AG08396 (cell line): ENCODE results near the gene SUPT20HL1.
"Not testable (repeated sequence)": the region's sequence is repeated elsewhere in the genome, so short reads cannot be mapped to it uniquely, and the experiment has no call there.

Source experiments
- DNase-seq: peaks from one replicate; pipeline ENCODE4 v3.0.0; 2012; ENCODE audit warnings: low spot score, mixed read lengths

SUPT20HL1 gene

DNA sequence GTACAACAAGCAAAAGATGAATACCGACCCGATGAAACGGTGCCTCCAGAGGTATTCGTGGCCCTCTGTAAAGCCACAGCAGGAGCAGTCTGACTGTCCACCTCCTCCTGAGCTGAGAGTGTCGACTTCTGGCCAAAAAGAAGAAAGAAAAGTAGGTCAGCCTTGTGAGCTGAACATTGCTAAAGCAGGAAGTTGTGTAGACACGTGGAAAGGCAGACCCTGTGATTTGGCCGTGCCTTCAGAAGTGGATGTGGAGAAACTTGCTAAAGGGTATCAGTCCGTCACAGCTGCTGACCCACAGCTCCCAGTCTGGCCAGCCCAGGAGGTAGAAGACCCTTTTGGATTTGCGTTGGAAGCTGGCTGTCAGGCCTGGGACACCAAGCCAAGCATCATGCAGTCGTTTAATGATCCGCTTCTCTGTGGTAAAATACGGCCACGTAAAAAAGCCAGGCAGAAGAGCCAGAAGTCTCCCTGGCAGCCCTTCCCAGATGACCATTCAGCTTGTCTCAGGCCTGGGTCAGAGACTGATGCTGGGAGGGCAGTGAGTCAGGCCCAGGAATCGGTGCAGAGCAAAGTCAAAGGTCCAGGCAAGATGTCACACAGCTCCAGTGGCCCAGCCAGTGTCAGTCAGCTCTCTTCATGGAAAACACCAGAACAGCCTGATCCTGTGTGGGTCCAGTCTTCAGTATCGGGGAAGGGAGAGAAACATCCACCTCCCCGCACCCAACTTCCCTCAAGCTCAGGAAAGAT lies 3.2 kb downstream of the SUPT20HL1 start:
- not testable (repeated sequence) for DNase-seq

DNA sequence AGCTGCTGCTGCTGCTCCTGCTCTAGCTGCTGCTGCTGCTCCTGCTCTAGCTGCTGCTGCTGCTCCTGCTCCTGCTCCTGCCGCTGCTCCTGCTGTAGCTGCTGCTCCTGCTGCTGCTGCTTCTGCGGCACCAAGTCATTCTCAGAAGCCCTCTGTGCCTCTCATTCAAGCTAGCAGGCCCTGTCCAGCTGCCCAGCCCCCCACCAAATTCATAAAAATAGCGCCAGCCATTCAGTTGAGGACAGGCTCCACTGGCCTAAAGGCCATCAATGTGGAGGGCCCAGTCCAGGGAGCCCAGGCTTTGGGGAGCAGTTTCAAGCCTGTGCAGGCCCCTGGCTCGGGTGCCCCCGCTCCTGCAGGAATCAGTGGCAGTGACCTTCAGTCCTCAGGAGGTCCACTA lies 3.9 kb downstream of the SUPT20HL1 start:
- DNase-seq = no peak

DNA sequence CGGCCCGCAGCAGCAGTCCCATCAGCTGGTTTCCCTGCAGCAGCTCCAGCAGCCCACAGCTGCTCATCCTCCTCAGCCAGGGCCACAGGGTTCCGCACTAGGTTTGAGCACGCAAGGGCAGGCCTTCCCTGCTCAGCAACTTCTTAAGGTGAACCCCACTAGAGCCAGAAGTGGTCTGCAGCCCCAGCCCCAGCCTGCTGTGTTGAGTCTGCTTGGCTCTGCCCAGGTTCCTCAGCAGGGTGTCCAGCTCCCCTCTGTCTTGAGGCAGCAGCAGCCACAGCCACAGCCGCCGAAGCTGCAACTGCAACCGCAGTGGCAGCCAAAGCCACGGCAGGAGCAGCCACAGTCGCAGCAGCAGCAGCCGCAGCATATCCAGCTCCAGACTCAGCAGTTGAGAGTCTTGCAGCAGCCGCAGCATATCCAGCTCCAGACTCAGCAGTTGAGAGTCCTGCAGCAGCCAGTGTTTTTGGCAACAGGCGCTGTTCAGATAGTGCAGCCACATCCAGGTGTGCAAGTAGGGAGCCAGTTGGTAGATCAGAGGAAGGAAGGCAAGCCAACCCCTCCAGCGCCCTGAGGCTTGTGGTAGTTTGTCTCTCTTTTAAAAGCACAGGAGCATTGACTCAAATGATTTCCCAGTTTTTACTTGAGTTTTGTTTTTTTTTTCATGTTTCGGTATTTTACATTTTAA lies 4.6 kb downstream of the SUPT20HL1 start:
- no peak for DNase-seq

DNA sequence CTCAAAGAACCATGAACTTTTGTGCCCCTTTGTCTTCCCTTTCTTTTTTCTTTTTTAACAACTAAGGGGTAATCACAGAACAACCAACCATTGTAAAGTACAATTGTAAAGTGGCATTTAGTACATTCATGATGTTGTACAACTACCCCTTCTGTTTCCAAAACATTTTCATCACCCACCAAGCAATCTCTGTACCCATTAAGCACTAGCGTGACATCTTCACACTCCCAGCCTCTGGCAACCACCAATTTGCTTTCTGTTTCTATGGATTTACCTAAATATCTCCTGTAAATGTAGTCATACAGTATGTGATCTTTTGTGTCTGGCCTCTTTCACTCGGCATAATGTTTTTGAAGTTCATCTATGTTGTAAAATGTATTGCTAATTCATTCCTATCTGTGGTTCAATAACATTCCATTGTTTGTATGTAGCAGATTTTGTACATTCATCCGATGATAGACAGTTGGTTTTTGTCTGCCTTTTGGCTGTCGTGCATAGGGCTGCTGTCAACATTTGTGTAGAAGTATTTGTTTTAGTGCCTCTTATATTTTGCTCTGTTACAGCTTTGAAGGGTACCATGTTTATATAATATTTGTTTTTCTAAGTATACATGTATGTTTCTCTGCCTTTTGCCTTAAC lies 6.4 kb downstream of the SUPT20HL1 start:
- not testable (repeated sequence) for DNase-seq

DNA sequence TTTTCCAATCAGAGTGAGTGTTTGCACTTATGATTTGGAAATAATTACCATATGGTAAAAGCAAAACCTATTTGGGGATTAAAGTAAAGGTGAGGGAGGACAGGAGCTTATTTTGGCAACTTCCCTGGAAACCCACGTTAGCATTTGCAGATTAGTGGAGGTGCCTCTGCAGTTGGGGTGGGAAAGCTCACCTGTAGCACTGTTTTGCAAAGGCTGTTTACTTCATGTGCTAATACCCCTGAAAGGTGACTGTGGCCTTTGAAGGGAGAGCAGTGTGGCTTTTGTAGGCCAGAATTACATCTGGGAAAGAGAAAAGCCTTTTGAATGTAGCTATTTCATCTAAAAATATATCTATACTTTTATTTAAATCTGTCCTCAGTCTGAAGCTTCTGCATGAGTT lies 9.4 kb downstream of the SUPT20HL1 start:
- no peak for DNase-seq

DNA sequence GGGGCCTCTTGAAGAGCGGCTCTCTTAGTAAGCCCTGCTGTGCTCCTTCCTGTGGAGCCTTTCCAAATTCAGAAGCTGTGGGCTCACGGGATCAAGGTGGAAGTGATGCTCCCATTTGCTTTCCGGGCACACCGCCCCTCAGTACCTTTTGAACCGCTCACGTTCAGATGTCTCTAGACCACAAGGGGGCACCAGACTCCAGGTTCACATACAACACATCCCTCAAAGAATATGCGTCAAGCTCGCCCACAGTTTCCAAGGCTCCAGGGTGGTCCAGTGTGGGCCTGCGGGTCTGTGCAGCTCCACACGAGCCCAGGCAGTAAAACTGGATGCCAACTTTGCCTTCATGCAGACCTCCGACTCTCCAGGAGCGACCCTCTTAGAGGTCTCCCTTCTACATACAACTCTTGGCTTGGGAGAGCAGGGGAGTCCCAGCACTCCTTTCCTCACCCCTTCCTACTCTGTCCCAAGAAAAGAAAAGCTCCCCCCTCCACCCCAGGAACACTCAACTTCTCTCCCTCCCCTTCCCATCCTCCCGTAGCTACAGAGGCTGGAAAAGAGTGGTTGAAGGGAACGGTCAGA lies 11.0 kb downstream of the SUPT20HL1 start:
- peak; percentile 67 for DNase-seq

DNA sequence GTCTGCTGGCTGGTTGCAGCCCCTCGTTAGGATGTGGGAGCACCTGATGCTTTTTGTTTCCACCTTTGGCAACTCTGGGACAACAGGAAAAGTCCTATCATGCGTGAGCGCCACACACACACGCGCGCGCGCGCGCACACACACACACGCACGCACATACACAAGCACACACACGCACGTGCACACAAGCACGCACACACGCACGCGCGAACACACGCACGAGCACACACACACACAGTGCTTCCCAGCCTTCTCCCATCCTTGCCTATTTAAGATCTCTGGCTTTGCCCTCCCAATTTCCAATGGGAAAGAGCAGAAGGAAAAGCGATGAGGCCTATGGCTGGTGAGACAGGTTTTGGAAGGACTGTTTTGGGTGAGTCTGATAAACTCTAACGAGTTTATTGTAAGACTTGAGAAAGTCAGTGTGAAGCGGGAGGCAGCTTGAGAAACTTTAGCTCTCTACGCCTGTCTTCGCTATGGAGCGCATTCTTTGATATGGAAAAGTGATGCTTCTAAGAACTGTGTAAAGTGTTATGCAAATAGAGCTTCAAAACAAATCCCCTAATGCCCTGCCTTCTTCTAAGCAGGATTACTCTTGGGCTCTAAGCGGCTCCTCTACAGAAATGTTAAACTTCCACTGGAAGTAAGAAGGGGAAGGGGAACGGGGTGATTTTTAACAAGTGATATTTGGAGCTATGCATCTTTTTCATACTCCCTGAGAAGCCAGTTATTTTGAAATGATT lies 11.8 kb downstream of the SUPT20HL1 start:
- DNase-seq = no peak

DNA sequence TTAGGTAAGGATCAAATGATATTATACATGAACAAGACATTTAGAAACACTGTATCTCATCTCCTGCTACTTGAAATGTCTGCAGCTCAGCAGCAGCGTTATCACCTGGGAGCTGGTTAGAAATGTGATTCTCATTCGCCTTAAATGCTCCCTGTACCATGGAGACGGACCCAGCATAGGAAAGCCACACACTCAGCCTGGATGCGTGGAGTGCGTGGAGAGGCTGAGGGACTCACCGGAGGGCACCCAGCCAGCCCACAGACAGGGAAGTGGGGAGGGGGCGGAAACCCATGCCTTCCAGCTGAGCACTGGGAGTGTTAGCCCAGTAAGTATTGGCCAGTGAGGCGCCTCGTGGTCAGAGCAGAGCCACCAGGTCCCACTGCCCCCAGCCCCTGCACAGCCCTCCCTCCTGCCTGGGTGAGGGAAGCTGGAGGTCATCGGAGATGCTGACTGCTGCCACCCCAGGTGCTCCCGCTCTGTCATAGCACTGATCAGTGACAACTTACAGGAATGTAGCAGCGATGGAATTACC lies 15.2 kb downstream of the SUPT20HL1 start:
- DNase-seq = no peak

DNA sequence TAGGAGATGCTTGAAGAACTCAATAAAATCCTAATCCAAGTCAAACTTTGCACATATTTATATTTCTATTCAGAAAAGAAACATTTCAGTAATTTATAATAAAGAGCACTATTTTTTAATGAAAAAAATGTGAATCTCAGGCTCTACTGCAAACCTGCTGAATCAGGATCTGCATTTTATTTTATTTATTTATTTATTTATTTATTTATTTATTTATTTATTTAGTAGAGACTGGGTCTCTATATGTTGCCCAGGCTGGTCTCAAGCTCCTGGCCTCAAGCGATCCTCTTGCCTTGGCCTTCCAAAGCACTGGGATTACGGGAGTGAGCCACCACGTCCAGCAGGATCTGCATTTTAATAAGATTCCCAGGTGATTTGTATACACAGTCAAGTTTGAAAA lies 16.0 kb downstream of the SUPT20HL1 start:
- no peak for DNase-seq

DNA sequence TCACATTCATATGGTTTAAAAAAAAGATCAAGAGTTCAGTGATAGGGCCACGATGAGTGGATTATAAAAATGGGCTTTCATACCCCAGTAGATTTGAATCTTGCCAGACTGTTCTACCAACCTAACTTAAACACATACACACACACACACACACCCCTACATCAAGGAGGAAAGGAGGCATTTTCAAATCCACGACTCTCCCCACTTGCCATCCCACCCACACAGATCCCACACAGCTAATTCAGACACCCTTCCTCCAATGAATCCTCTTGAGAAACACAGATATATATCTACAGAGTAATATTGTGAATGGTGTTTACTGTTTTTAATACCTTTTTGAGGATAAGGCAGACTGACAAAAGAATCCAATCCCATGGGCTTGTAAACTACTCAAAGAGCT lies 16.8 kb downstream of the SUPT20HL1 start:
- no peak for DNase-seq

DNA sequence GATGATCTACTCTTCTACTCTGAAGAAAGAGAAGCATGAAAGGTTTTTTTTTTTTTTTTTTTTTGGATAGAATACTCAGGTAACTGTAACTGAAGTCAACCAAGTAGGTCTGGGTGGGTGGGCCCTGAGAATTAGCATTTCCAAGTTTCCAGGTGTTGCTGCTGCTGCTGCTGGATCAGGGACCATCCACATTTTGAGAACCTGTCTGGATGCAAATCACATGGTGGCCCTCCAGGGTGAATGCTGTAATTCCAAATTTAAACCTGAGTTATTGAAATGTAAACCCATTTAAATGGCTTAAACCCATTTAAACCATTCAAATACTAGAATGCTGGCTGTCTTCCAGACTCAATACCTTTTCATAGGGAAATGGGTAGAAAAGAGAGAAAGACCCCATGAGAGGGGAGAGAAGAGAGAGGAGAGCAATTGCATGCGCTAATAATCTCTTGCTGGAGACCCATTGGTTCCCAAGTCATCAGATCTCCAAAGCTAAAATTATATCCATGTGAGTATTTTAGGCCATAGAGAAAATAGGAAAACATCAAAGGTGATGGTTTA lies 17.6 kb downstream of the SUPT20HL1 start:
- no peak for DNase-seq

DNA sequence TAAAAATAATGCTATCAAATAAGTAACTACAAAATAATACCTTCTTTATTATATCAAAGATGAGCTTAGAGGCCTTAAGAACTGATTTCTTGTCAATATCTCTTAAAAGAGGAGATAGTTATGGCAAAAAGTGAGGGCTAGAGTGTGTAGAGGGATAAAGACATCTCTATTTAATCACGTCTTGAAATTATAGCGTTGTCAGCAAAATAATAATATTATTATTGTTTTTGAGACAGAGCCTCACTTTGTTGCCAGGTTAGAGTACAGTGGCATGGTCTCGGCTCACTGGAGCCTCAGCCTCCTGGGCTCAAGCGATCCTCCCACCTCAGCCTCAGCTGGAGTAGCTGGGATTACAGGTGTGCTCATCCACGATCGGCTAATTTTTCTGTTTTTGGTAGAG lies 18.3 kb downstream of the SUPT20HL1 start:
- no peak for DNase-seq

DNA sequence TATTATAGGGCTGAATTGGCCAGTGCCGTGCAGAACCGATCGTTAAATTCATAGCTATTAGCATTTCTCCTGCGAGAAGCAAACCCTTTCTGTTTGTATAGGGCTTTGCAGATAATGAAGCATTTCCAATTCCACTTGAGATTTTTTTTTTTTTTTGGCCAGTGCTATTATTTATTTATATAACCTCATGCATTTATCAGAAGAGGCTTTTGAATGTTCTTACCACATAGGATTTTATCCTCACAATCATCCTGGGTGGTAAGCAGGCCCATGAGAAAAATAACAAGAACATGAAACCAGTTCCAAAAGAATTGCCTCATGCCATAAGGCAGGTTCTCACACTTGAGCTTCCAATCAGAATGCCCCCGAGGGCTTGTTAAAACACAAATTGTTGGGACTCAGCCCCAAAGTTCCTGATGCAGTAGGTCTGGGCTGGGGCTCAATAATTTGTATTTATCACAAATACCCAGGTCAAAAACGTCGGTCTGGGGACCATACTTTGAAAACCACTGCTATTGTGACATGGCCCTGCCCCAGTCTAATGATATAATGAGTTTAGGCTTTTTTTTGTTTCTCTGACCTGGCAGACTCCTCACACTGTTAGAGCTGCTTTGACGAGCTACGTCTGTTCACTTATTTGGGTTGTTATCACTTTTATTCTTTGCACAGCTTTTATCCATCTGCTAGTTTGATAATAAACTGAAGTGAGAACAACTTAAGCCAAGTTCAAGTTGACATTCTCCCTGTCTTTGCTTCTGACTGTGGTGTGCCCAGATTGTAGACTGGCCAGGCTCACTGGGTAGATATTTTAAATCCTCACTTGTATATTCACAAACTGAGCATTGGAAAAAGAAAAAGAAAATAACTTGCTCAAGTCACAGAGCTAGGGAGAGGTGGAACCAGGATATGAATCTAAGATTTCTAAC lies 20.1 kb downstream of the SUPT20HL1 start:
- DNase-seq = no peak

DNA sequence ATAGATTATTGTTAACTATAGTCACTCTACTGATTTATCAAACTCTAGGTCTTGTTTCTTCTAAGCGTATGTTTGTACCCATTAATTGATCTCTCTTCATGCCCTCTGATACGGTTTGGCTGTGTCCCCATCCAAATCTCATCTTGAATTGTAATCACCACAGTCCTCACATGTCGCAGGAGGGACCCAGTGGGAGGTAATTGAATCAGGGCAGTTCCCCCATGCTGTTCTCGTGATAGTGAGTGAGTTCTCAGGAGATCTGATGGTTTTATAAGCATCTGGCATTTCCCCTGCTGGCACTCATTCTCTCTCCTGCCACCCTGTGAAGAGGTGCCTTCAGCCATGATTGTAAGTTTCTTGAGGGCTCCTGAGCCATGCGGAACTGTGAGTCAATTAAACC lies 21.9 kb downstream of the SUPT20HL1 start:
- not testable (repeated sequence) for DNase-seq

DNA sequence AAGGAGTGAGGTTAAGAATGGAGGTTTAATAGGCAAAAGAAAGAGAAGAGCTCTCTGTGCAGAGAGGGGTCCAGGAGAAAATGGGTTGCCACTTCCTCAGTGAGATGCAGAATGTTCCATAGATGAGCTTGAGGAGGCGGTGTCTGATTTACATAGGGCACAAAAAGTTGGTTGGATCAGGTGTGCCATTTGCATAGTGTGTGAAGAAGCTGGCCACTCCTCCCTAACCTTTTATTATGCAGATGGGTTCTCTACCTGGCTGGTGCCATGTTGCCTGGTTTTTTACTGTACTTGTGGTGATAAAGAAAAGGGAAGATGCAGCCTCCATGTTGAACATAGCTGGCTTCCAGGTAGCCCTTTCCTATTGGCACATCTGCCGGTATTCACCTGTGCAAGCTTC lies 27.3 kb downstream of the SUPT20HL1 start:
- DNase-seq = no peak

DNA sequence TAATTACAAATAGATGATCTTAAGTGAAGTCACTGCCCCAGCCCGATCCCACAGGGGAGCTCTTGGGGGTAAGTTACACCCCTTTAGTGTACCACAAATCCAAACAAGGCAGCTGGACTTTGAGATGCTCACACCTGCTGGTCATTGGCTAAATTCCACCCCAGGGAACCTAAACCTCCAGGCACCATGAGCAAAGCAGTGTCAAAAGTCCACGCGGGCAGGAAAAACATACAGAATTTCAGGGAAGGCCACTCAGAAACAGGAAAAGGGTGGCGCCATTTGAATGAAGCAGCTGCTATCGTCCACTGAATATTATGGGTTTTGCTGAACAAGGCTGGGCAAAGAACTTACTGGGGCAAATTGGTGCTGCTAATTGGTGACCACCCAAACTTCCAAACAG lies 30.9 kb downstream of the SUPT20HL1 start:
- no peak for DNase-seq

DNA sequence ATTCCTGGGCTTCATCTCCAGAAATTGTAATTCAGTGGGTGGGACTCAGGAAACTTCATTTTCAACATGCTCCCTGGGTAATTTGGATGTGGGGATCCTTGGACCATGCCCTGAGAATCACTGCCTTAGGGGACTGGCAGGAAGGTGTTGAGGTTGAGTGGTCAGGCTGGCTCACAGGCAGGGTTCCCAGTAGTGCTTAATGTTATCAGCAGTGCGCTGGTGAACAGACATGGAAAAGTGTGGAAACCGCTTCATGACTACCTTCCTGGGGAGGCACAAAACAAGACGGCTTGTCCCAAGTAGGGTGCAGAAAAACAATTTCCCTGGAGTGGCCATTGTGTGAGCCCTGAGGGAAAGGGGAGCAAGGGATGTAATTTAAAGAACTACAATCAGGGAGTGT lies 31.4 kb downstream of the SUPT20HL1 start:
- DNase-seq = no peak

DNA sequence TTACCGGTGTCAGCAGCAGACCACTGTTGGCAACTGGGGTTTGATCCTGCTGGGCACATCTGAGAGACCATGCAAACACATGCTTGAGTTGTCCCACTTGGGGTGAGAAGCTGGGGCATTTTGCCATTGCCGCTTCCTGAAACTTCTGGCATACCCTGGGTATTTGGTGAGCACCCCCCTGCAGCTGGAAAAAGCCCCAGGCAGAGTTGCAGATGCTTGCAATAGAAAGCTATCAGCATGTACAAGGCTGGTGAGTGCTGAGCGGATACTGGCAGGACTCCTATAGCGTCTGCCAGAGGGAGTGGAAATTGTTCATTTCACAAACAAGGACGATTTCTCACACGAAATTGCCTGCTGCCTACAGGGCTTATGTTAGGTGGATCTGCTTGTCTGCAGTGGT lies 32.3 kb downstream of the SUPT20HL1 start:
- DNase-seq = no peak

DNA sequence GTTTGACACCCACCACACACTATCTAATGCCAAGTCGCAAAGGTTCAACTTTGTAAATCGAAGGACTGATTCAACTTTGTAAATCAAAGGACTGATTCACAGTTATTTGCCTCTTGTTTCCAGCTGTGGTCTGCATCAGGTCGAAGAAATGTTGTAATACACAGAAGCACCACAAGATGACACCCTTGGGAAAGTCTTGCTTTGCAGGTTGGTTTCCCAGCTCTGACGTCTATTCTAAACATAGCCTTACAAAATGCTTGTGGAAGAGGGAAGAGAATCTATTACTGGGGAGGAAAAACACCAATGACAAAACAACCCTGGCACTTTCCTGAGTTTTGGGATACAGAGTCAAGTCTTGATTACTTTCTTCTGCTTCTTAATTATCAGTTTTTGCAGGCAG lies 35.3 kb downstream of the SUPT20HL1 start:
- peak; percentile 77 for DNase-seq

DNA sequence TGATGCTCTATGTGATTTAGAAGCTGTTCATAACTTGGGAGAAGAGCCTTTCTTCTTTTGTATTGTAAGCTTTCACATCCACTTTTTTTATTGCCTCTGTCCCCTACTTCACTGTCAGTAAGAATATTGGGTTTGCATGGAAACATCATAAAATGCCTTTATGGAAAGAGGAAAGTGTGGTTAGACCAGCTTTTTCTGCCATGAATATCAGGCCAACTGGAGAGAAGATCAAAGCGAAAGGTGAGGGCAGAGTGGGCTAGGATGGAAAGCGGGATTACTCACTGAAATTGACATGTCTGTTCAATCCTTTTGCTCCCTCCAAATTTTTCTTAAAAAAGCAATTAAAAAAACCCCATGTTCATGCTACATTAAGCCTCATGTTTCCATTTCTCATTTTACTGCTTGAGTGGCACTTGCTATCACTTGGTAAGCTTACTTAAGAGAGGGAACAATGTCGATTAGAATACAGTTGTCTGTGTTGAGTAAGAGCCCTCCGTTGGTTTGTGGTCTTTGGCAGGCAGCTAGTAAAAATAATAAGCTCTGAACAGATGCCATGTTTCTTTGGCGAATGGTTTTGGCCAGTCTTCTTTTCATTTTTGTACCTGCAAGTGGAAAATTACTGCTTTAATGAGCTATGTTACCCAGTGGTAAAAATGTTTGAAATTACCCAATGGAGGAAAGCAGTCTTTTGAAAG lies 35.9 kb downstream of the SUPT20HL1 start:
- DNase-seq = no peak
